Hindlimb muscle (tissue), 1 donor: ENCODE data around the gene SPINK7. TPM values are rescaled to one million over a fixed set of nuclear protein-coding genes. Genes with fewer than 3 reads are reported as not detected.

ENCODE experiments used
- DNase-seq: peaks from one replicate; pipeline ENCODE4 v3.0.0-alpha.2; 2013
- polyA plus RNA-seq: library from polyadenylated mRNA; unstranded; fragments of 120-200 nt; gene quantifications from one replicate; pipeline ENCODE4 v1.2.1, GENCODE V29; 2013; ENCODE audit not compliant: insufficient read length

The SPINK7 gene
- polyA plus RNA-seq, 1 donor, result 0.61 TPM

DNA sequence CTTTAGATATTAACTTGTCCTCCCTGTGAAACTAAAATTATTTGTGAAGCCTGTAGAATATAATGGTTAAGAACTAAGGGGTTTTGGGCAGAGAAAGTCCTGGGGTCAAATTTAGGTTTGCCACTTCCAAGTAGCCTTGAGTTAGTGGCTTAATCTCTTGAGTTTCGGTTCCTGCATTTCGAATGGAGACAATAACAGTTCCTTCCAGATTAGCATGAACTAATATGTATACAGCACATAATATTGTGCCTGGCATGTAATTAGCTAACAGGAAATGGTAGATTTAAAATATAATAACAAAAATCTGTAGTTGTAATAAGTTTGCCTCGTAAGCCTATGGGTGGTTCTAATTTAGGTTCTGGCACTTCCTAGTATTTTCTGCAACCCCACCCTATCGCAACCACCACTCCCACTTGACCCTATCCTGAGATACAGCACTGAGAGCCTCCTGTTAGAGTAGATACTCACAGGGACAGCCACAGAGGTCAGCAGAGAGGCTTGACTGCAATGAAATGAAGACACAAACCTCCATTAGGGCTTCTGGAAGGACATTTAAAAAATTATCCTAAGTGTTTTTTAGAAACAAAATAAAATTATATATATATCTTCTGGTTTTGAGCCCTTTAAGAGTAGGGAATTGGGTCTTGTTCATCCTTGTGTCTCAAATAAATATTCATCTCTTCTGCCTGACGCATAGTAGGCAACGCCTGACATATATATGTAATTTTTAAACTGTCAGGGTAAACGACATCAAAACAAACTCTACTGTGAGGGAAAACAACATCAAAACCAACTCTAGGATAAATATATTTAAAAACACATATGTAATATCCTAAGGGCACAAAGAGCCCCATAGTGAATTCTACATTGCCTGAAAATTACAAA is 31.6 kb downstream of the SPINK7 start:
- DNase-seq, result no peak

DNA sequence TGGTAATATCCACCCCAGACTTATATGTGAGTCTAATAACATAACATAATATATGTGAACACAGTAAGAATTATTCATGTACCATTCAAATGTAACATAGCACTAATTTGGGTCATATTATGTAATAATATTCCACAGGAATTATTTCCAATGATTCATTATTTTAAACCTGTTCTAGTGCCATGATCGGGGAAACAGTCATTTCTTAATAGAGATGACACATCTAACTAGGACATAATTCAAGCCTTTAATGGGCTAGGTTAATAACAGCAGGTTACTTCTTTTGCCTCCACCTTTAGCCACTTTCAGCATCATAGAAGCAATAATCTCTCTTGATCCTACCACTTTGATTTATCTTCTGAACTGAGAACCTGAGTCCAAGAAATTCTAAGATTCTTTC is 35.5 kb downstream of the SPINK7 start:
- no peak for DNase-seq

DNA sequence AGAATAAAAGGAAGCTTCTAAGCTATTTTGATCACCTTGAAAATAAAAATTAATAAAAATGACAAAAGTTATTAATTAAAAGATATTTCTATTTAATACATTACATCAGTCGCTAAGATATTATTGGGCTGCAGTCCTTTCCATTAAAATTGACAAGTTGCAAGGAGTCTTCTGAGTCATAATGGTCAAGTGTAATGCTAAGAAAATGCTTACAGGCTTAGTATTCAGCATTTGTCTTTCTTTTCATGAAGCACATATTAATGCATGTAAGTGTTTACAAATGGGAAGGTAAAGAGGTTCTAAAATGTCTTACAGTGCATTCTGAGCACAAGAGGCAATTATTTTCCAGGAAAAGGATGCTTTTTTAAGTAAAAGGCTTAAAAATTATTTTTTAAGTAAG is 40.5 kb downstream of the SPINK7 start:
- DNase-seq, result no peak

DNA sequence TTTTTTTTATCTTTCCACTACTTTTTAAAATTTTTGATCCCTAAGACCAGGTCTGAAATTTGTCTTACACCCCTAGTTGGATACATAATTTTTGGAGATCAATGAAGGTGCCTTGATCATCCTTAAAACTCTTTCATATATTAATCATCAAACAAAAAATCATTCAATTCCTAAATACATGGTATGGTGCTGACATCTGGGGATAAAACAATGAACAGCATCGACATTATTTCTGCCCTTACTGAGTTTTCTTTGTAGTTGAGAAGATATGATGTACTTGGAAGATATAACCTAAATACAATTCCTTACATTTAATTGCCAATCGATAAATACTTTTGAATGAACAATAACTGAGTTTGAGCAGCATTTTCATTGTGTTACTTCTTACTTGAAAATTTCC is 41.4 kb downstream of the SPINK7 start:
- no peak for DNase-seq

DNA sequence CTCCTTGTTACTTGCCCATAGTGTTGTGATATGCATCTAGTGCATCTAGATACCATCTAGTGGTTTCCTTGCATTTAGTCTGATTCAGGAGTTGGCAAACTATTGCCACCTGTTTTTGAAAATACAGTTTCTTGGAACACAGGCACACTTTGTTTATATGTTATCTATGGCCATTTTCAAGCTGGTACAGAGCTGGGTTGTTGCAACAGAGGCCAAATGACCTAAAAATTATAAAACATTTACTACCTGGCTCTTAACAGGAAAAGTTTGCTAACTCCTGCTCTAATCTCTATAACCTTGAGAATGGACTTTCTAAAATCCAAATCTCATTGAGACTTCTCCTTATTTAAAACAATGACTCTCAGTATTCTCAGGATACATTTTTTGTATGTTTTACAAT is 52.1 kb downstream of the SPINK7 start:
- no peak for DNase-seq

Other genes starting within 250 kb of the SPINK7 start
- gene SPINK5, start 248.4 kb upstream of the SPINK7 start, polyA plus RNA-seq, result 0.41 TPM
- not detected for gene SPINK14, start 143.9 kb upstream of the SPINK7 start, polyA plus RNA-seq
- not detected for gene SPINK6, start 109.4 kb upstream of the SPINK7 start, polyA plus RNA-seq
- gene MARCOL, start 73.9 kb upstream of the SPINK7 start, polyA plus RNA-seq, result not detected
- 0.45 TPM for gene SPINK13, start 43.6 kb upstream of the SPINK7 start, polyA plus RNA-seq
- not detected for gene SPINK9, start 23.1 kb downstream of the SPINK7 start, polyA plus RNA-seq
- gene FBXO38, start 71.5 kb downstream of the SPINK7 start, polyA plus RNA-seq, result 26.9 TPM